Esophagus squamous epithelium (tissue), 4 donors: ENCODE results near the gene KCTD14.

Source experiments
- CTCF ChIP-seq, 6 experiments: fragments of 450-650 bp in 4 of 6; fragments of 200-600 bp in 2 of 6; sonication (generic) in 2 of 6; IDR thresholded peaks; one replicate each; pipeline ENCODE4 v1.5.1; 2016 to 2019; ENCODE audit warnings: antibody characterized with exemption in 6 of 6, mild to moderate bottlenecking in 4 of 6, moderate library complexity in 4 of 6
- POLR2A ChIP-seq, 4 donors: fragments of 450-650 bp; IDR thresholded peaks; one replicate each; pipeline ENCODE4 v1.6.1; 2017; ENCODE audit warnings: antibody characterized with exemption in 4 of 4, mild to moderate bottlenecking in 4 of 4, moderate library complexity in 3 of 4

GRCh38 chr11:78038697-78039313 lies 15.7 kb upstream of the KCTD14 start:
- TF ChIP-seq CTCF (IDR thresholded peaks at IDR 0.05) (no peak), POLR2A (IDR thresholded peaks at IDR 0.05) (no peak)
